ENCODE data around the gene NLGN3.

DNA sequence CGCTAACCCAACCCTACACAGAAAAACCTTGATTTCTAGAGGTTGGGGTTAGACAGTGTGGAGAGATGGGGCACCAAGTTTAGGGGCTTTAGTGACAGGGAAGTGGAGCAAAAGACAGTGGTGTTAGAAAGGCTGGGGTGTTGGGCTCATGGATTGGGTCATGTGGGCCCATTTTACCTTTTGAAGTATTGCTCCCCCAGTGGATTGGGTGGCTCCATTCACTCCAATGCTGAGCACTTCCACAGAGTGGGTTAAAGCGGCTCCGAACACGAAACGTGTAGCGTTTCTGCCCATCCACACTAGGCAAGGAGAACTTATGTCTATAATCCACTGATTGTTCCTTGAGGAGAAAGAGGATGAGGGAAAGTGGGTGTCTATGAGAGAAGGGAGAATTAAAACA is 35.6 kb upstream of the NLGN3 start:
- TF ChIP-seq, protein P1, sequence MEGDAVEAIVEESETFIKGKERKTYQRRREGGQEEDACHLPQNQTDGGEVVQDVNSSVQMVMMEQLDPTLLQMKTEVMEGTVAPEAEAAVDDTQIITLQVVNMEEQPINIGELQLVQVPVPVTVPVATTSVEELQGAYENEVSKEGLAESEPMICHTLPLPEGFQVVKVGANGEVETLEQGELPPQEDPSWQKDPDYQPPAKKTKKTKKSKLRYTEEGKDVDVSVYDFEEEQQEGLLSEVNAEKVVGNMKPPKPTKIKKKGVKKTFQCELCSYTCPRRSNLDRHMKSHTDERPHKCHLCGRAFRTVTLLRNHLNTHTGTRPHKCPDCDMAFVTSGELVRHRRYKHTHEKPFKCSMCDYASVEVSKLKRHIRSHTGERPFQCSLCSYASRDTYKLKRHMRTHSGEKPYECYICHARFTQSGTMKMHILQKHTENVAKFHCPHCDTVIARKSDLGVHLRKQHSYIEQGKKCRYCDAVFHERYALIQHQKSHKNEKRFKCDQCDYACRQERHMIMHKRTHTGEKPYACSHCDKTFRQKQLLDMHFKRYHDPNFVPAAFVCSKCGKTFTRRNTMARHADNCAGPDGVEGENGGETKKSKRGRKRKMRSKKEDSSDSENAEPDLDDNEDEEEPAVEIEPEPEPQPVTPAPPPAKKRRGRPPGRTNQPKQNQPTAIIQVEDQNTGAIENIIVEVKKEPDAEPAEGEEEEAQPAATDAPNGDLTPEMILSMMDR (IDR thresholded peaks at IDR 0.05) = no peak
- no peak for TF ChIP-seq POLR2AphosphoS5 (IDR thresholded peaks at IDR 0.05)
- no peak for TF ChIP-seq POLR2A (IDR thresholded peaks at IDR 0.05)
